Activated CD4-positive, alpha-beta T cell treated with anti-CD3 and anti-CD28 coated beads, Interleukin-2, amount 10 ng/mL, durations not matched to agents 7 days and 5 days (primary cell): ENCODE results near the gene HINFP. TPM values are rescaled to one million over a fixed set of nuclear protein-coding genes. Genes with fewer than 3 reads are reported as not detected.

Experiments
- CTCF ChIA-PET: fragments of 350-600 bp; sonication (Branson Sonifier 250); formaldehyde crosslinking; loops from one replicate; lab custom pipeline; 2021; ENCODE audit warnings: antibody characterized with exemption; lab: Charles Lee
- POLR2A ChIA-PET: fragments of 350-600 bp; sonication (Branson Sonifier 250); formaldehyde crosslinking; loops from one replicate; lab custom pipeline; 2021; ENCODE audit warnings: antibody characterized with exemption; lab: Charles Lee
- DNase-seq: peaks from one replicate; pipeline ENCODE4 v3.0.0-alpha.2; 2020
- H3K27ac Mint-ChIP-seq: one replicate; pipeline ENCODE4 v1.8.0; 2021; ENCODE audit warnings: mild to moderate bottlenecking, moderate library complexity, mixed read lengths
- H3K27me3 Mint-ChIP-seq: one replicate; pipeline ENCODE4 v1.8.0; 2021; ENCODE audit warnings: mixed read lengths
- H3K36me3 Mint-ChIP-seq: one replicate; pipeline ENCODE4 v1.8.0; 2021; ENCODE audit warnings: low read depth, mixed read lengths
- H3K4me1 Mint-ChIP-seq: one replicate; pipeline ENCODE4 v1.8.0; 2021; ENCODE audit warnings: mixed read lengths
- H3K4me3 Mint-ChIP-seq: one replicate; pipeline ENCODE4 v1.8.0; 2021; ENCODE audit warnings: mild to moderate bottlenecking, moderate library complexity, mixed read lengths
- H3K9me3 Mint-ChIP-seq: one replicate; pipeline ENCODE4 v1.8.0; 2021; ENCODE audit warnings: mixed read lengths
- total RNA-seq, 2 experiments: library from RNA; stranded (reverse); gene quantifications; one replicate each; pipeline ENCODE4 v1.2.3, GENCODE V29; 2021

Gene HINFP
- total RNA-seq = 10 to 100 TPM; 47.6 to 48.0 TPM

- peaks cover 32% of the 10 kb centered on the region for H3K36me3 Mint-ChIP-seq
- ChIA-PET CTCF (interaction anchor here (0.6 to 1.4 kb wide), 9 partner anchors 8 to 305 kb away, joined by 3 to 4 read pairs (median 3); partner anchors contain the start of gene NLRX1), POLR2A (interaction anchor here (0.6 kb wide), 1 partner anchor 122 kb away, joined by 7 read pairs; no protein-coding TSS in a partner anchor)
- peak within 1 kb of the TSS; percentile 90 for H3K27ac Mint-ChIP-seq
- H3K4me3 Mint-ChIP-seq = peak within 1 kb of the TSS; percentile 99
- peaks cover 34% of the 10 kb centered on the region for H3K4me1 Mint-ChIP-seq
- no peaks in the 10 kb centered on the region for H3K9me3 Mint-ChIP-seq
- DNase-seq = peak; percentile 100
- H3K27me3 Mint-ChIP-seq = no peaks in the 10 kb centered on the region
Measured at GRCh38 chr11:119121008-119121810, at the start of gene HINFP. TSS of gene HINFP (plus strand) at chr11:119121580. CDS start at chr11:119126945, 5,365 bp downstream.

GRCh38 chr11:119077839-119078238, 43.5 kb upstream of the HINFP start:
- H3K36me3 Mint-ChIP-seq = peaks cover 53% of the 10 kb centered on the region
- H3K9me3 Mint-ChIP-seq = no peaks in the 10 kb centered on the region
- no peak for DNase-seq
- no peaks in the 10 kb centered on the region for H3K27me3 Mint-ChIP-seq
- H3K27ac Mint-ChIP-seq = no peak overlapping the region
- H3K4me3 Mint-ChIP-seq = no peak overlapping the region
- ChIA-PET POLR2A (interaction anchor here (1.4 kb wide), 1 partner anchor 10 kb away, joined by 3 read pairs; the partner anchor contains the start of gene VPS11), CTCF (interaction anchor here (1.1 to 2.0 kb wide), 3 partner anchors 11 to 91 kb away, joined by 3 to 5 read pairs (median 4); partner anchors contain the start of gene NLRX1)
- H3K4me1 Mint-ChIP-seq = no peaks in the 10 kb centered on the region

GRCh38 chr11:119078675-119079420, 42.5 kb upstream of the HINFP start:
- Mint-ChIP-seq H3K4me1 (no peaks in the 10 kb centered on the region), H3K27me3 (no peaks in the 10 kb centered on the region), H3K4me3 (no peak overlapping the region), H3K27ac (no peak overlapping the region), H3K9me3 (no peaks in the 10 kb centered on the region), H3K36me3 (peaks cover 44% of the 10 kb centered on the region)
- ChIA-PET CTCF (interaction anchor here (0.6 to 2.0 kb wide), 4 partner anchors 12 to 90 kb away, joined by 3 to 5 read pairs (median 4); partner anchors contain the start of gene NLRX1), POLR2A (interaction anchor here (1.4 kb wide), 1 partner anchor 11 kb away, joined by 3 read pairs; the partner anchor contains the start of gene VPS11)
- DNase-seq = no peak

GRCh38 chr11:119081682-119082260, 39.6 kb upstream of the HINFP start:
- Mint-ChIP-seq H3K27ac (no peak overlapping the region), H3K4me1 (peaks cover 20% of the 10 kb centered on the region), H3K36me3 (peaks cover 39% of the 10 kb centered on the region), H3K27me3 (no peaks in the 10 kb centered on the region), H3K4me3 (no peak overlapping the region), H3K9me3 (no peaks in the 10 kb centered on the region)
- no peak for DNase-seq
- POLR2A ChIA-PET = no interaction called here
- CTCF ChIA-PET = interaction anchor here (0.8 to 1.3 kb wide), 2 partner anchors 9 to 51 kb away, joined by 3 read pairs; partner anchors contain the start of gene SLC37A4

GRCh38 chr11:119084663-119085436, 36.5 kb upstream of the HINFP start, which contains the start of gene HMBS:
TSS of gene HMBS (plus strand) at chr11:119084881. CDS start at chr11:119085034, 153 bp downstream.
- Mint-ChIP-seq H3K36me3 (peaks cover 18% of the 10 kb centered on the region), H3K4me1 (peaks cover 44% of the 10 kb centered on the region), H3K4me3 (peak within 1 kb of the TSS; percentile 96), H3K9me3 (no peaks in the 10 kb centered on the region), H3K27me3 (no peaks in the 10 kb centered on the region), H3K27ac (peak within 1 kb of the TSS; percentile 94)
- peak; percentile 93 for DNase-seq
- CTCF ChIA-PET = interaction anchor here (0.6 to 2.2 kb wide), 12 partner anchors 10 to 645 kb away, joined by 3 to 13 read pairs (median 4); partner anchors contain the start of genes CBL, DPAGT1 and VPS11
- POLR2A ChIA-PET = interaction anchor here (1.2 kb wide), 1 partner anchor 10 kb away, joined by 7 read pairs; a partner anchor contains a TSS

GRCh38 chr11:119085437-119085847, 35.9 kb upstream of the HINFP start:
- POLR2A ChIA-PET = interaction anchor here (0.6 kb wide), 2 partner anchors 20 to 296 kb away, joined by 3 to 5 read pairs; no protein-coding TSS in a partner anchor

GRCh38 chr11:119087123-119087522, 34.3 kb upstream of the HINFP start:
- H3K4me3 Mint-ChIP-seq = no peak overlapping the region
- no peak for DNase-seq
- peaks cover 62% of the 10 kb centered on the region for H3K4me1 Mint-ChIP-seq
- no peaks in the 10 kb centered on the region for H3K9me3 Mint-ChIP-seq
- ChIA-PET POLR2A (no interaction called here), CTCF (interaction anchor here (1.1 to 1.8 kb wide), 3 partner anchors 10 to 17 kb away, joined by 3 to 7 read pairs (median 5); partner anchors contain the start of gene DPAGT1)
- no peaks in the 10 kb centered on the region for H3K27me3 Mint-ChIP-seq
- H3K27ac Mint-ChIP-seq = peak overlapping the region; percentile 57
- peaks cover 13% of the 10 kb centered on the region for H3K36me3 Mint-ChIP-seq

More at GRCh38 chr11:119085437-119085847, 35.9 kb upstream of the HINFP start:
- Mint-ChIP-seq H3K9me3 (no peaks in the 10 kb centered on the region), H3K4me3 (peak overlapping the region; percentile 96), H3K27ac (peak overlapping the region; percentile 94), H3K27me3 (no peaks in the 10 kb centered on the region), H3K4me1 (peaks cover 50% of the 10 kb centered on the region), H3K36me3 (peaks cover 21% of the 10 kb centered on the region)
- CTCF ChIA-PET = interaction anchor here (0.6 to 2.2 kb wide), 8 partner anchors 9 to 236 kb away, joined by 3 to 13 read pairs (median 5); partner anchors contain the start of genes DPAGT1 and VPS11
- no peak for DNase-seq

GRCh38 chr11:119087747-119088241, 33.6 kb upstream of the HINFP start:
- Mint-ChIP-seq H3K27me3 (no peaks in the 10 kb centered on the region), H3K27ac (peak overlapping the region; percentile 71), H3K4me3 (no peak overlapping the region), H3K9me3 (no peaks in the 10 kb centered on the region), H3K36me3 (peaks cover 20% of the 10 kb centered on the region), H3K4me1 (peaks cover 68% of the 10 kb centered on the region)
- ChIA-PET POLR2A (no interaction called here), CTCF (interaction anchor here (1.1 kb wide), 1 partner anchor 9 kb away, joined by 3 read pairs; no protein-coding TSS in a partner anchor)
- no peak for DNase-seq

- H3K9me3 Mint-ChIP-seq = no peaks in the 10 kb centered on the region
- H3K4me3 Mint-ChIP-seq = no peak overlapping the region
- ChIA-PET POLR2A (no interaction called here), CTCF (interaction anchor here (1.1 to 1.9 kb wide), 3 partner anchors 10 to 41 kb away, joined by 3 to 6 read pairs (median 4); partner anchors contain the start of gene VPS11)
- no peaks in the 10 kb centered on the region for H3K27me3 Mint-ChIP-seq
- peaks cover 26% of the 10 kb centered on the region for H3K36me3 Mint-ChIP-seq
- H3K27ac Mint-ChIP-seq = no peak overlapping the region
- peaks cover 74% of the 10 kb centered on the region for H3K4me1 Mint-ChIP-seq
- no peak for DNase-seq
Measured at GRCh38 chr11:119088406-119088805, 33.0 kb upstream of the HINFP start.

GRCh38 chr11:119089319-119089718, 32.1 kb upstream of the HINFP start:
- no peak overlapping the region for H3K4me3 Mint-ChIP-seq
- H3K36me3 Mint-ChIP-seq = peaks cover 35% of the 10 kb centered on the region
- no peaks in the 10 kb centered on the region for H3K9me3 Mint-ChIP-seq
- no peak overlapping the region for H3K27ac Mint-ChIP-seq
- H3K27me3 Mint-ChIP-seq = no peaks in the 10 kb centered on the region
- POLR2A ChIA-PET = no interaction called here
- H3K4me1 Mint-ChIP-seq = peaks cover 75% of the 10 kb centered on the region
- CTCF ChIA-PET = interaction anchor here (1.1 to 1.9 kb wide), 3 partner anchors 10 to 42 kb away, joined by 3 to 6 read pairs (median 4); partner anchors contain the start of gene VPS11
- no peak for DNase-seq

- H3K4me1 Mint-ChIP-seq = peaks cover 67% of the 10 kb centered on the region
Measured at GRCh38 chr11:119091178-119091577, 30.2 kb upstream of the HINFP start.

More at GRCh38 chr11:119091178-119091577, 30.2 kb upstream of the HINFP start:
- Mint-ChIP-seq H3K36me3 (peaks cover 45% of the 10 kb centered on the region), H3K27ac (peak overlapping the region; percentile 57), H3K27me3 (no peaks in the 10 kb centered on the region), H3K9me3 (no peaks in the 10 kb centered on the region), H3K4me3 (no peak overlapping the region)
- POLR2A ChIA-PET = interaction anchor here (0.6 kb wide), 1 partner anchor 9 kb away, joined by 5 read pairs; no protein-coding TSS in a partner anchor
- CTCF ChIA-PET = interaction anchor here (0.8 to 2.1 kb wide), 3 partner anchors 8 to 61 kb away, joined by 3 to 4 read pairs (median 3); partner anchors contain the start of gene SLC37A4
- DNase-seq = no peak
